Measurements from ENCODE around the gene CDKL4.

DNA sequence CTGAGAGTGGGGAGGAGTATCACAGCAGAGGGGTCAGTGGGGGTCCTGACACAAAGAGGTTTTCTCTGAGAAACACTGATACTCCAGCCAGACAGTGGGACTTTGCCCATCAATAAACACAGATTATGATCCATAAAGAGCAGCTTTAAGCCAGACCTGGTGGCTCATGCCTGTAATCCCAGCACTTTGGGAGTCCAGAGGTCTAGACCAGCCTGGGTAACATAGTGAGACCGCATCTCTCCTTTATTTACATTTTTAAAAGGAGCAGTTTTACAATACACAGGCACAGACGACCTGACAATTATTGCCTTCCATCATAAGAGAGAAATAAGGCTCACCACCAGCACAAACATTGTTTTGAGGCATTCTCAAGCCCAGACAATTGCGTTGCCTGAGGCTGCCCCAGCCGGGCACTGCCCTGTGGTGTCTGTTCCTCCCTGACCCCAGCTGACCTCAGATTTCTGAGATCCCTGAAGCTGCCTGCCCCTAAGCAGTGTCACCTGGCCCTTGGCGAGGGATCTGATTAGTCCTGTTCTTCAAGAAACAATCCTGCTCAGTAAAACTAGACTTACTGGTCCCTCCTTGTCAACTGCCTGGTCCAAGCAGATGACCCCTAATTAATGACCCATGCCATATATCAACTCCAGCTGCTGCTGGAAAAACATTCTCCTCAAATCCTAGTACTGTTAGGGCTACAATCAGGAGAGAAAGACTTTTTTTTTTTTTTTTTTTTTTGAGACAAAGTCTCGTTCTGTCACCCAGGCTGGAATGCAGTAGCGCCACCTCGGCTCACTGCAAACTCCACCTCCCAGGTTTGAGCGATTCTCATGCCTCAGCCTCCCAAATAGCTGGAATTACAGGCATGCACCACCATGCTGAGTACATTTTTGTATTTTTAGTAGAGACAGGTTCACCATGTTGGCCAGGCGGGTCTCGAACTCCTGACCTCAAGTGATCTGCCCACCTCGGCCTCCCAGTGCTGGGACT, 63.5 kb downstream of the CDKL4 start:
- no peak for TF ChIP-seq CTCF (conservative IDR thresholded peaks at IDR 0.05)
- TF ChIP-seq EZH2 (IDR thresholded peaks at IDR 0.05; ENCODE audit: low read depth): no peak
